ENCODE results near the gene MYO1C. TPM values are rescaled to one million over a fixed set of nuclear protein-coding genes. Genes with fewer than 3 reads are reported as not detected.
"Not testable (repeated sequence)": the region's sequence is repeated elsewhere in the genome, so short reads cannot be mapped to it uniquely, and the experiment has no call there.

Gene MYO1C
- total RNA-seq, 2 experiments from 2014 or later, result 59.3 to 64.8 TPM

GRCh38 chr17:1449412-1449967 is 43.0 kb downstream of the MYO1C start:
- Mint-ChIP-seq H3K27me3 (no peaks in the 10 kb centered on the region), H3K4me3 (no peak overlapping the region), H3K4me1 (peaks cover 56% of the 10 kb centered on the region), H3K9me3 (no peaks in the 10 kb centered on the region), H3K27ac (no peak overlapping the region), H3K36me3 (ENCODE audit: low read depth) (peaks cover 43% of the 10 kb centered on the region)
- POLR2A ChIA-PET, result no interaction called here
- CTCF ChIA-PET, result interaction anchor here (1.5 to 2.5 kb wide), 2 partner anchors 15 to 67 kb away, joined by 4 to 6 read pairs; partner anchors contain the start of gene INPP5K
- DNase-seq, result no peak

GRCh38 chr17:1447052-1447451 is 45.4 kb downstream of the MYO1C start:
- CTCF ChIA-PET, result no interaction called here
- no peaks in the 10 kb centered on the region for H3K27me3 Mint-ChIP-seq
- no peak overlapping the region for H3K27ac Mint-ChIP-seq
- H3K4me3 Mint-ChIP-seq, result no peak overlapping the region
- H3K36me3 Mint-ChIP-seq (ENCODE audit: low read depth), result peaks cover 26% of the 10 kb centered on the region
- no peak for DNase-seq
- POLR2A ChIA-PET, result no interaction called here
- H3K4me1 Mint-ChIP-seq, result peaks cover 32% of the 10 kb centered on the region
- no peaks in the 10 kb centered on the region for H3K9me3 Mint-ChIP-seq

GRCh38 chr17:1446201-1446600 is 46.3 kb downstream of the MYO1C start:
- no peaks in the 10 kb centered on the region for H3K9me3 Mint-ChIP-seq
- no peaks in the 10 kb centered on the region for H3K27me3 Mint-ChIP-seq
- CTCF ChIA-PET, result no interaction called here
- POLR2A ChIA-PET, result no interaction called here
- no peak overlapping the region for H3K4me3 Mint-ChIP-seq
- H3K27ac Mint-ChIP-seq, result peak overlapping the region; percentile 42
- no peak for DNase-seq
- peaks cover 23% of the 10 kb centered on the region for H3K36me3 Mint-ChIP-seq (ENCODE audit: low read depth)
- peaks cover 28% of the 10 kb centered on the region for H3K4me1 Mint-ChIP-seq

GRCh38 chr17:1445695-1446094 is 46.8 kb downstream of the MYO1C start:
- POLR2A ChIA-PET, H3K27ac Mint-ChIP-seq, H3K27me3 Mint-ChIP-seq, CTCF ChIA-PET, H3K9me3 Mint-ChIP-seq, DNase-seq, H3K4me3 Mint-ChIP-seq: not testable (repeated sequence)
- H3K36me3 Mint-ChIP-seq (ENCODE audit: low read depth), result peaks cover 23% of the 10 kb centered on the region
- H3K4me1 Mint-ChIP-seq, result peaks cover 28% of the 10 kb centered on the region

DNA sequence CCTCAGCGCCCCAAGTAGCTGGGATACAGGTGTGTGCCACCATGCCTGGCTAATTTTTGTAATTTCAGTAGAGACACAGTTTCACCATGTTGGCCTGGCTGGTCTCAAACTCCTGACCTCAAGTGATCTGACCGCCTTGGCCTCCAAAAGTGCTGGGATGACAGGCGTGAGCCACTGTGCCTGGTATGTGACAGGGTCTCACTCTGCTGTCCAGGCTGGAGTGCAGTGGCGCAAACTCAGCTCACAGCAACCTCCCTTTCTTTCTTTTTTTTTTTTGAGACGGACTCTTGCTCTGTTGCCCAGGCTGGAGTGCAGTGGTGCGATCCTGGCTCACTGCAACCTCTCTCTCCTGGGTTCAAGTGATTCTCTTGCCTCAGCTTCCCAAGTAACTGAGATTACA is 49.8 kb downstream of the MYO1C start:
- peaks cover 16% of the 10 kb centered on the region for H3K4me1 Mint-ChIP-seq
- H3K36me3 Mint-ChIP-seq (ENCODE audit: low read depth), result peaks cover 15% of the 10 kb centered on the region
- H3K4me3 Mint-ChIP-seq, H3K27me3 Mint-ChIP-seq, POLR2A ChIA-PET, H3K9me3 Mint-ChIP-seq, DNase-seq, H3K27ac Mint-ChIP-seq, CTCF ChIA-PET: not testable (repeated sequence)

GRCh38 chr17:1442187-1442586 is 50.3 kb downstream of the MYO1C start:
- H3K27me3 Mint-ChIP-seq, result no peaks in the 10 kb centered on the region
- peaks cover 11% of the 10 kb centered on the region for H3K4me1 Mint-ChIP-seq
- no peaks in the 10 kb centered on the region for H3K9me3 Mint-ChIP-seq
- H3K27ac Mint-ChIP-seq, result no peak overlapping the region
- CTCF ChIA-PET, result no interaction called here
- no peak overlapping the region for H3K4me3 Mint-ChIP-seq
- DNase-seq, result no peak
- POLR2A ChIA-PET, result no interaction called here
- peaks cover 17% of the 10 kb centered on the region for H3K36me3 Mint-ChIP-seq (ENCODE audit: low read depth)

DNA sequence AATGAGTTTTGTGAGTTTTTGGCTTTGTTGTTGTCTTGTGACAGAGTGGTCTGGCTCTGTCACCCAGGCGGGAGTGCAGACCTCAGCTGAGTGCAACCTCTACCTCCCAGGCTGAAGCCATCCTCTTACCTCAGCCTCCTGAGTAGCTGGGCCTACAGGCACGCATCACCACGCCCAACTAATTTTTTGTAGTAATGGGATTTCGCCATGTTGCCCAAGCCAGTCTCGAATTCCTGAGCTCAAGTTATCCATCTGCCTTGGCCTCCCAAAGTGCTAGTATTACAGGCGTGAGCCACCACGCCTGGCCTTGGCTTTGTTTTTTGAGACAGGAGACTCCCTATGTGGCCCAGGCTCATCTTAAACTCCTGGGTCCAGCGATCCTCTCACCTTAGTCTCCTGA is 51.6 kb downstream of the MYO1C start:
- H3K27ac Mint-ChIP-seq, result no peak overlapping the region
- no peak for DNase-seq
- POLR2A ChIA-PET, result interaction anchor here (0.6 kb wide), 1 partner anchor 118 kb away, joined by 3 read pairs; no protein-coding TSS in a partner anchor
- H3K36me3 Mint-ChIP-seq (ENCODE audit: low read depth), result peaks cover 22% of the 10 kb centered on the region
- CTCF ChIA-PET, result interaction anchor here (1.0 kb wide), 1 partner anchor 189 kb away, joined by 3 read pairs; no protein-coding TSS in a partner anchor
- H3K27me3 Mint-ChIP-seq, result no peaks in the 10 kb centered on the region
- no peaks in the 10 kb centered on the region for H3K9me3 Mint-ChIP-seq
- H3K4me3 Mint-ChIP-seq, result no peak overlapping the region
- H3K4me1 Mint-ChIP-seq, result peaks cover 3% of the 10 kb centered on the region

- Mint-ChIP-seq H3K27ac (no peak overlapping the region), H3K4me1 (peaks cover 4% of the 10 kb centered on the region), H3K4me3 (no peak overlapping the region), H3K9me3 (no peaks in the 10 kb centered on the region), H3K27me3 (no peaks in the 10 kb centered on the region), H3K36me3 (ENCODE audit: low read depth) (peaks cover 32% of the 10 kb centered on the region)
- ChIA-PET POLR2A (no interaction called here), CTCF (interaction anchor here (1.4 kb wide), 1 partner anchor 13 kb away, joined by 3 read pairs; no protein-coding TSS in a partner anchor)
- DNase-seq, result no peak
Observed at GRCh38 chr17:1438593-1439083, 53.8 kb downstream of the MYO1C start.

- H3K27me3 Mint-ChIP-seq, result no peaks in the 10 kb centered on the region
- peaks cover 50% of the 10 kb centered on the region for H3K36me3 Mint-ChIP-seq (ENCODE audit: low read depth)
- POLR2A ChIA-PET, result no interaction called here
Observed at GRCh38 chr17:1435326-1435725, 57.2 kb downstream of the MYO1C start.

GRCh38 chr17:1434150-1434549 is 58.3 kb downstream of the MYO1C start:
- Mint-ChIP-seq H3K4me3 (no peak overlapping the region), H3K4me1 (peaks cover 17% of the 10 kb centered on the region), H3K27me3 (no peaks in the 10 kb centered on the region), H3K36me3 (ENCODE audit: low read depth) (peaks cover 56% of the 10 kb centered on the region), H3K27ac (no peak overlapping the region), H3K9me3 (no peaks in the 10 kb centered on the region)
- ChIA-PET CTCF (interaction anchor here (0.7 to 1.0 kb wide), 2 partner anchors 15 to 135 kb away, joined by 4 to 5 read pairs; no protein-coding TSS in a partner anchor), POLR2A (interaction anchor here (1.4 kb wide), 1 partner anchor 43 kb away, joined by 3 read pairs; no protein-coding TSS in a partner anchor)
- DNase-seq, result no peak

More at GRCh38 chr17:1435326-1435725, 57.2 kb downstream of the MYO1C start:
- peaks cover 17% of the 10 kb centered on the region for H3K4me1 Mint-ChIP-seq
- no peak overlapping the region for H3K4me3 Mint-ChIP-seq
- no peak overlapping the region for H3K27ac Mint-ChIP-seq
- CTCF ChIA-PET, result interaction anchor here (0.7 to 1.0 kb wide), 2 partner anchors 14 to 377 kb away, joined by 4 read pairs; no protein-coding TSS in a partner anchor
- no peak for DNase-seq
- no peaks in the 10 kb centered on the region for H3K9me3 Mint-ChIP-seq

GRCh38 chr17:1431631-1432104 is 60.8 kb downstream of the MYO1C start:
- peaks cover 54% of the 10 kb centered on the region for H3K36me3 Mint-ChIP-seq (ENCODE audit: low read depth)
- peaks cover 14% of the 10 kb centered on the region for H3K4me1 Mint-ChIP-seq
- no peaks in the 10 kb centered on the region for H3K27me3 Mint-ChIP-seq
- DNase-seq, result no peak
- CTCF ChIA-PET, result no interaction called here
- H3K27ac Mint-ChIP-seq, result no peak overlapping the region
- H3K9me3 Mint-ChIP-seq, result no peaks in the 10 kb centered on the region
- POLR2A ChIA-PET, result no interaction called here
- H3K4me3 Mint-ChIP-seq, result no peak overlapping the region

GRCh38 chr17:1423456-1424135 is 68.9 kb downstream of the MYO1C start:
- POLR2A ChIA-PET, result interaction anchor here (0.8 to 0.9 kb wide), 2 partner anchors 62 to 64 kb away, joined by 3 read pairs; no protein-coding TSS in a partner anchor
- no peak overlapping the region for H3K27ac Mint-ChIP-seq
- CTCF ChIA-PET, result interaction anchor here (0.6 to 0.8 kb wide), 2 partner anchors 58 to 215 kb away, joined by 3 read pairs; no protein-coding TSS in a partner anchor

DNA sequence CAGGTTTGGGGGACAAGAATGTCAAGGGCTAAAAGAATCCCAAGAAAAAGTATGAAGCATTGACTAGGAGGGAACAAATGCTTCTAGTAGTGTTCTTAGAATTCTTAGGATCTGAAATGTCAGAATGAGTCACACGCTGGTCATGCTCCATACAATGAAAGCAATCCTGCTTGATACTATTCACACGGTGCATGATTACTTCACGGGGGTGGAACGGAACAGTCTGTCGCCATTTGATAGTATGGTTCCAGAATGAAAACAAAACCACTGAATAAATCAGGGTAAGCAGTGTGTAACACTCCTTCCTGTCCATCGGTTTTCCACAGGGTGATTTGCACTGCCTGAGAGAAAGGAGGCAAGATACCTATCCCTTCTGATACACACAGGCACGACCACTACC is 69.6 kb downstream of the MYO1C start:
- no peaks in the 10 kb centered on the region for H3K27me3 Mint-ChIP-seq
- H3K27ac Mint-ChIP-seq, result no peak overlapping the region

More at GRCh38 chr17:1423456-1424135, 68.9 kb downstream of the MYO1C start:
- H3K36me3 Mint-ChIP-seq (ENCODE audit: low read depth), result peaks cover 44% of the 10 kb centered on the region
- H3K9me3 Mint-ChIP-seq, result no peaks in the 10 kb centered on the region
- H3K4me1 Mint-ChIP-seq, result peaks cover 7% of the 10 kb centered on the region
- no peak for DNase-seq
- no peak overlapping the region for H3K4me3 Mint-ChIP-seq
- no peaks in the 10 kb centered on the region for H3K27me3 Mint-ChIP-seq

More for the DNA sequence above, 69.6 kb downstream of the MYO1C start:
- DNase-seq, result no peak
- H3K4me1 Mint-ChIP-seq, result peaks cover 7% of the 10 kb centered on the region
- H3K9me3 Mint-ChIP-seq, result no peaks in the 10 kb centered on the region
- peaks cover 45% of the 10 kb centered on the region for H3K36me3 Mint-ChIP-seq (ENCODE audit: low read depth)
- CTCF ChIA-PET, result interaction anchor here (0.6 kb wide), 1 partner anchor 216 kb away, joined by 3 read pairs; no protein-coding TSS in a partner anchor
- H3K4me3 Mint-ChIP-seq, result no peak overlapping the region
- POLR2A ChIA-PET, result interaction anchor here (0.8 kb wide), 1 partner anchor 65 kb away, joined by 3 read pairs; no protein-coding TSS in a partner anchor
